Stimulated activated naive CD4-positive, alpha-beta T cell (primary cell): ENCODE results near the gene JADE3.

Experiments
- DNase-seq, 6 experiments: peaks; one replicate each; lab custom pipeline; 2025; lab: John Stamatoyannopoulos, UW

Gene JADE3

DNA sequence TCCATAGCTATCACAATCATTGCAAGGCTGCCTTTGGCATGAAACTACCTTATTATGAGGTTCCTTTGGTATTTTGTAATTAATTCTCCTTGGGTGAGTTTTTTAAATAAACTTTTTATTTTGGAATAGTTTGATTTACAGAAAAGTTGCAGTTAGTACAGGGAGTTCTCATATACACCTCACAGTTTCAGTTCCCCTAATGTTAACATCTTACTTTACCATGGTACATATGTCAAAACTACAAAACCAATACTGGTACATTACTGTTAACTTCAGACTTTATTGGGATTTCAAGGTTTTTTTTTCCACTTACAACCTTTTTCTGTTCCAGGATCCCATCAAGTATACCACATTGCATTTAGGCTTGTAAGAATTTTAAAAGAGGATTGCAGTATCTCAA is 114.0 kb downstream of the JADE3 start:
- DNase-seq, result no peak

DNA sequence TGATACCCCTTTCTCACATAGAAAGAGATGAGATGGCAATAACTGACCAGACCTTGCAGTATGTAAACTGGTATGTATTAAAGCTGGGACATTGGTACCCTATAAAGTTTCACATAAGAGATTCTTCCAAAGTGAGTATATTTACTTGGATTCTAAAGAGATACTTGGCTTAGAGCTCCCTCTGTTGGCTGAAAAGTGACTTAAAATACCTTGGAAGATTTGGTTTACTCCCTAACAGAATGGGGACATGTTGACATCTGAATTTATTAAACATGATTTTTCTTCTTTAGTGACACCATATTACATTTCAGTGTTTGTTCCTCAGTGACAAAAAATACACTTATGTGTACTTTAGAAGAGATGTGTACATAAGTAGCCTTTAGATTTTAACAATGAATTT is 118.1 kb downstream of the JADE3 start:
- peak in 2 of 6 experiments; percentile 18 to 46 for DNase-seq

DNA sequence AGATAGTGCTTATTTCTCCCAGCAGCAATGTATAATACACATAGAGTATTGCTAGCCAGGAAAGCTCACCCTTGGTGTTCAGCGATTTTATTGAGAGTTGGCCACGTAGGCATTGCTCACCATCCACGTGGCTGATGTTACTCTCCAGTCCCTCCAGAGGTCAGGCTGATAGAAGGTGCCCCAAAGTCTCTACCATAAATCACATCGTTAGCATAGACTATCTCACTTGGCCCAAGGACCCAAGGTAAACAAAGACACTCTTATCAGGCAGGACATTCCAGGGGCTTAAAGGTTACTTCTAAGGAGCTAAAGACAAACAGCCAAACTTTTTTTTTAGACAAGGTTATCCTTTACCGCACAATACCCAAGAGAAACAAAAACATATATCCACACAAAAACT is 135.8 kb downstream of the JADE3 start:
- DNase-seq, result no peak

DNA sequence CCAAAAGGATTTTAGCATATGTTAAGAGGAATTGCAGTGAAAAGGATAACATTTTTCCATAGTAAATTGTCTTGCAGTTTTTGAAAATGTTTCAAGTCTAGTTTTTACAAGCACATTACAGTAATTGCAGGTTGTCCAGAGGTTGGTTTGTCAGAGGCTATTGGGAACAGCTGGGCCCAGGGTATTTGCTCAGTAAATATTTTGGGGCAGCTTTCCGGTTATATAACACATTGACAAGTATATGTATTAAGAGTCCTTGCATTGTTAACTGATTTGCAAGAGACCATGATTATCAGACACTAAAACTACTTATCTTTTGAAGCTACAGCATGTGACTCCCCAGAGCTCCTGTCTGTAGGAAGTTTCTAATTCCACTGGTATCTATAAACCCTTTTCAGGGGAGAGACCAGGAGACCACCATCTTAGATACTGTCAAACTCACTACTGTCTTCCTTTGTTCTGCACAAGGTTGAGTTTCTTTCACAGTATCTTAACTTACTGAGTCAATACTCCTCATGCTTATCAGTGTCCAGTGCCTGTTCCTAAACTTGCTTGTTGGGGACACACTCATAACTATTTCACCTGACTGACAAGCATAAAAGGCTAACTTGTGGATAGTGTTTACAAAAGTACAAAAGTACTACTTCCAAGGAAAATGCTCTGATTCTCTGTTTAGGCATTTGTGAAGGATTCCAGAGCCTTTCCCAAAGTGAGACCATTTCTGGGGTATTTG is 147.1 kb downstream of the JADE3 start:
- no peak for DNase-seq

DNA sequence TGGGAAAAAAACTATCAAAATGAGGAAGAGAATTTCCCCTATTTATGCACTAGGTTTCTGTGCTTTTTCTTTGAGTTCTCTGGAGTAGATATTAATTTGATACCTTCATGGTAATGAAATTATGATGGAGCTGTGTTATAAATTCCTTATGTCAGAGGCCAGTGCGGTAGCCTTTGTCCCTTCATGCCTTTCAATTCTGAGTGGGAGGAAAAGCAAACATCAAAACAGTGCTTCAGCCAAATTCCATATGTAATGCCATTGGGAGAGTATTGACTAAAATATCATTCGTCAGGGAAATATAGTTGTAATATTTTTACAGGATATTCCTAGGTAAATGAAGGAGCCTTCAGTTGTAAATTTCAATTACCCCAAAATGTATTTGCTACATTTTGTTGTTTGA is 148.5 kb downstream of the JADE3 start:
- DNase-seq, result no peak

DNA sequence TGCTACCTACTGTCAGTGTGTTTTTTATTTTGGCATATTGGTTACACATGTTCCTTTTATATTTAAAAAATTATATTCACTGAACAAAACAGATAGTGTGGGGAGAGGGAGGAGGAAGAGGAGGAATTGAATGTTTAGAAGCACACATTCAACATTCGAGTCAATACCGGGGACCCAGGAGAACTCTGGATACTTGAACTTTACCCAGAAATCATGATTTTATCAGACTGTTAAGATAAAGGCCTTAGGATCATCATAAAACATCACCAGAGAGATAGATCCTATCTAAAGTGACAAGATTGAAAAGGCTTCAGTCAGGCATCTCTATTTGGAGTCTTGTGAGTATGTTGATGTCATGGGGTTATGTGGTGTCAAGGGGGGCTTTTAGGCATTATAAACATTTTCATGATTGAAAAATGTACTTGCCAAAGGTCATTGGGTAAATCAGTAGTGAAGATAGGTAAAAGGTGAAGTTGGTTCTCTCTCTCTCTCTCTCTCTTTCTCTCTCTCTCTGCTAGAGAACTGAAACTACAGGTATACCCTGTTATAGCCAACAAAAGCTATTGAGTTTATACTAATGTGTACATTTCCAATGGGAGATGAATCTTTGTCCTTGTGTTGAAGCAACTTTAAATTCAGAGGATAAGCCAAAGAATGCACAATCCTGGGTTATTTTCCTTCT is 149.2 kb downstream of the JADE3 start:
- DNase-seq, result no peak

DNA sequence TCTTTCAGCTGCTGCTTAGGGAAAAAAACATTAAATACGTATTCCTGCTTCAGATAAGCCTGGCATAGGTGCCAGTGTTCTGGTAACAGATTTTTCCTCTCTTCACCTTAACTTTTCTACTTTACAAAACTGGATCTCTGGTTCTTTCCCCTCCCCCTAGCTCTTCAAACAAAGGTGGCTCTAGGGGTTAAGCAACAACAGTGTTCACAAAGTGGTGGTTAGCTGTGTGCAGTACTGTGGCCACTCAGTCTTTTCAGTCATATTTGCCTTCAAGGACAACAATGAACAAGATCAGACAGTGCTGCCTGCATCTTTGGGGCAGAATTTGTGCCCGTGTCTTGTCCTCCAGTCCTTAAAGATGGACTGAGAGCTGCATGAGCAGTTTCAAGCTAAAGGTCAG is 151.0 kb downstream of the JADE3 start:
- DNase-seq, result no peak

DNA sequence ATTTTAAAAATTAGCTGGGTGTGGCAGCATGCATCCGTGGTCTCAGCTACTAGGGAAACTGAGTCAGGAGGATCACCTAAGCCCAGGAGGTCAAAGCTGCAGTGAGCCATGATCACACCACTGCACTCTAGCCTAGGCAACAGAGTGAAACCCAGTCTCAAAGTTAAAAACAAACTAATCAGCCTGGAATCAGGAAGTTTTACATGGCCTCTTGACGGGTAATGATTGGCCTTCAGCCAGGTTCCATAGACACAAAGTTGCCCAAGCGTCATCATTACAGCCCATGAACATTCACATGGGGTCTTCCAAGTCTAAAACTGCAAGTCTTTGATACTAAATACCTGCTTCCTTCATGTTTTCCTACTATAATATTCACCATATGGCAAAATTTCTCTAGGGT is 156.0 kb downstream of the JADE3 start:
- DNase-seq, result no peak

DNA sequence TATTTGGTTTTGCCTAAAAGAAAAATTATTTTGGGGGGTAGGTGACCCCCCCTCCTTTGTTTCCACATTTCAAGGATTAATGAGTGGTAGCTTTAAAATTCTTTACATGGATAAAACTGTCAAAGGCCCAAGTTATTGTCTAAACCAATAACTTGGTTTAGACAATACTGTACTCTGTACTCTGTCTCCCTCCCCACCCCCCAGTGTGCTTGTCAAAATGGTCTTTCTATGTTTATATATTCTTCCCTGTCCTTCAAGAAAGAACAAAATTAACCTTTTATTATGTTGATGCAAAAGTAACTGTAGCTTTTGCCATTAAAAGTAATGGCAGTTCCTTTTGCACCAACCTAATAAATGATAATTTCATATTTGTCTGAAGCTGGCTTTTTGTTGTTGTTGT is 156.5 kb downstream of the JADE3 start:
- no peak for DNase-seq

DNA sequence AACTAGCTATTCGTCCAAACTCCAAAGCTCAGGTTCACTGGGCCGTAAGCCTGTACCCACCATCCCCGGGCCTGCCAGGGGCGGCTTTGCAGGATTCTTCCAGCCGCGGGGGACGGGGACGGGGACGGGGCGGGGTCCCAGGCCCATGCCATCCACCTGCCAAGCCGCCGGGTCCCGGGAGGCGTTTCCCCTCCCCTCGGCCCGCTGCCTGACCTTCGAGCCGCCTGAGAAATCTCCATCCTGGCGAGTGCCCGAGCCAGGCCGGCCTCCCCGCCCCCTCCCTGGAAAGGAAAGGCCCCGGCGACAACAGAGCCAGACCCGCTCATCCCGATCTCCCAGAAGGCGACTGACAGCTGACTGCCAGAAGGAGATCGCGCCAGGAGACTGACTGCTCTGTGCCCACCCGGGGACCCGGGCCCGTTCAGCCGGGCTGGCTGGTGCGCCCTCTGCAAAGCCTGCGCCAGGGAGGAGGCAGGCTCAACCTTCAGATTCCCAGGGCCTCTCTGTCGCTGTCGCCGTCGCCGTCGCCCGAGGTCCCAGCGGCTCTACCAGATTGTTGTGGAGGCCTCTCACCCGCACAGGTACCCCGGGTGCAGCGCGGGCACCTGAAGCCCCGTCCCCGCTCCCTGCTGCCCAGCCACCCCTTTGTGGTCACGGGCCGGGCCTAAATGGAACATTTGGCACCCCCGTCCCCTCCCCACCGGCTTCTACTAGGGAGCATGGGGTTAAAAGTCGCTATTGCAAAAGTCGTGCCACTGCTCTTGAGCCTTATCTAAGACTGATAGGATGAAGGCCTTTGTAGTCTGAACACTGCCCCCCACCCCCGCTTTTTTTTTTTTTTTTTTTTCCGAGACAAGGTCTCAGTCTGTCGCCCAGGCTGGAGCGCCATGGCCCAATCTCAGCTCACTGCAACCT is 166.2 kb downstream of the JADE3 start, which contains the start of gene RGN:
TSS of gene RGN (plus strand) at position 315 of the 915 bp plus-strand sequence. CDS start 2,702 bp downstream, outside the sequence.
- DNase-seq, result no peak

DNA sequence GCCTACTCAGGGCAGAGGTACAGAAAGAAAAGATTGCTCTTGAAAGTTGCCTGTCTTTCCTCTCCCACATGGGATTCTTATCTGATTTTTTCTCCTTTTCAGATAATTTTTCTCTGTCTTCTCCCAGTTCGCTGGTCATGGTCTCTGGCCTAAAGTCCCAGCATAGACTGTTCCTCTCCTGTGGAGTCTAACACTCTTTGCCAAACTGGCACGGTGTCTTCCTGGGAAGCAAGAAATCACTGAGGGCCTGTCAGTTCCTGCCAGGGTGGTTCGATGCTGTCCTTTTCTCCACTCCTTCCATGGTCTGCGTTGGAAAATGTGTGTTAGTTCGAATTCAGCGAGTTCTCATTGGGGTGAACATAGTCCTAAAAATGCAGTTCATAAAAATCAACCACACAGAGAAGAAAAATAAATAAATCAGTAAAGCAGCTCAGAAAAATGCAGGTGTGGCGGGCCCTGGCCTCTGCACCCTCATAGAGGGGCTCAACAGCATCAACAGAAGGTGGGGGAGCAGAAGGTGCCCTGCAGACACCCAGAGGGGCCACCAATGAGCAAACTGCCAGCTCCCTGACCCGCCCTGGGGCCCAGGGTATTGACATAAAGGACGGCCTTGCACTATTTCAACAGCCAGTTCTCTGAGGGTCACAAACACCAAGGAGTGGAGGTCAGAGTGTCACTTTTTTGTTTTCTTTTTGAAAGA is 168.1 kb downstream of the JADE3 start:
- no peak for DNase-seq

DNA sequence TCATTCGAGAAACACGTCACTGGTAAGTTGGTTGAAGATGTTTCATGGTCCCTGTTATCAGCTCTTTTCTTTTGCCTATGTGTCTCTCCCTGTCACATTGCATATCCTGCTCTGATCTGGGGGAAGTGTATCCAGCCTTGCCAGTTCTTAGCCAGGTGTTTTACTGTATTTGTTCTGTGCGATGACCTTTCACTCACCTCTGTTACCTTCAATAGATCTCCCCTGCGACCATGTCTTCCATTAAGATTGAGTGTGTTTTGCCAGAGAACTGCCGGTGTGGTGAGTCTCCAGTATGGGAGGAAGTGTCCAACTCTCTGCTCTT is 168.7 kb downstream of the JADE3 start:
- DNase-seq, result no peak

DNA sequence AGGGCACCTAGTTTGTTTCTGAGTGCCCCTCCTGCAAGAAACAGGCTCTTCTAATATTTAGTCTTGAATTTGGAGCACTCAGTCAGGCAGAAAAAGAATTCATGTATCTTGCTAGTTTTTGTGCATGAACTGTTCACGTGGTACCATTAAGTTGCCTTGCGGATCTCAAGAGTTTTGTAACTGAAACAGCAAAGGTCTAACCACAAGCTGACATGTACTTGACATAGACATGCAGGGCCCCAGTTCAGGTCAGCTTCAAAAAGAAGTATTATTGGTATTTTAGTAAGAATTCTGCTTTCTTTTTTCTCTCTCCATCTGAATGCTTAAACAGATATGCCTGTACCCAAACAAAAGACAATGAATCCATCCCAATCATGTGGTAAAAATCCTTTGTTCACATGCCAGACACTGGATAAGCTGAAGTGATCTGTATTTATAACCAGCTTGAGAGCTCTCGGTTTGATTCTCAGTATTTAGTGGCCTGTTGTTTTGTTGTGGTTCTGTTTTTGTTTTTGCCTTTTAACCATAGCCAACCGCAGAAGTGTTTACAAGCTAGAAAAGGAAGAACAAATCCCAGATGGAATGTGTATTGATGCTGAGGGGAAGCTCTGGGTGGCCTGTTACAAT is 179.0 kb downstream of the JADE3 start:
- DNase-seq, result no peak

DNA sequence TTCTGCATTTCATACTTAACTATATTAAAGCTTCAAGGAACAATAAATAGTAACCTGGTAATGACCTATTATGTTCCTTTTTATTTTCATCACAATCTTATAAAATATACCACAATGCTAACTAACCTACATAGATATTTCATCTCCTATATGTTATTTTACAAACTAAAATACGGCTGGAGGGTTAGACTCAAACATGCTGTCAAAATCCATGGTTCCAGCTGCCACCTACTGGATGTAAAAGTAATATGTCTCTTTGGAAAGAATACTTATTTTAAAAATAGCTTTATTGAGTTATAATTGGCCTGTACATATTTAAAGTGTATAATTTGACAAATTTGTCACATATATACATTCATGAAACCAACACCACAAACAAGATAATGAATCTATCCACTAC is 181.0 kb downstream of the JADE3 start:
- DNase-seq, result peak in 1 of 6 experiments; percentile 3

DNA sequence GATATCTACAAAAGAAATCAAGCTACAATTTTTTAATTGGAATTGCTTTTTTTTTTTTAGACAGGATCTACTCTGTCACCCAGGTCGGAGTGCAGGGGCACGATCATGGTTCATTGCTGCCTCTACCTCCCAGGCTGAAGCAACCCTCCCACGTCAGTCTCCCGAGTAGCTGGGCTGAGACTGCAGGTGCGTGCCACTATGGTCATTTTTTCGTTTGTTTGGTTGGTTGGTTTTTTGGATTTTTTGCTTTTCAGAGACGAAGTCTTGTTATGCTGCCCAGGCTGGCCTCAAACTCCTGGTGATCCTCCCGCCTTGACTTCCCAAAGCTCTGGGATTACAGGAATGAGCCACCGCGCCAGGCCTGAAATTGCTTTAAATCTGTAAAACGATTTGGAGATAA is 181.6 kb downstream of the JADE3 start:
- no peak for DNase-seq

DNA sequence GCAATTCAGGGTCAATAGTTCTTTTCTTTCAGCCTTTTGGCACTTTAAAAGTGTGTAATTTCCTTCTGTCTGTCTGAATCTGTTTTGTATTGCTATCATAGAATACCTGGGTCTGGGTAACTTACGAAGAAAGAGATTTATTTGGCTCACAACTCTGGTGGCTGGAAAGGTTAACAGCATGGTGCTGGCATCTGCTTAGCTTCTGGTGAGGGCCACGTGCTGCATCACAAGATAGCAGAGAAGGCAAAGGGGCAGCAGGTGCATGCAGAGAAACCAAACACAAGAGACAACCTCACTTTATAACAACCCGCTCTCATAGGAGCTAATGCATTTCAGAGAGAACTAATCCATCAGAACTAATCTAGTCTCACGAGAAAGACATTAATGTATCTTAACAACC is 184.8 kb downstream of the JADE3 start:
- DNase-seq, result no peak

DNA sequence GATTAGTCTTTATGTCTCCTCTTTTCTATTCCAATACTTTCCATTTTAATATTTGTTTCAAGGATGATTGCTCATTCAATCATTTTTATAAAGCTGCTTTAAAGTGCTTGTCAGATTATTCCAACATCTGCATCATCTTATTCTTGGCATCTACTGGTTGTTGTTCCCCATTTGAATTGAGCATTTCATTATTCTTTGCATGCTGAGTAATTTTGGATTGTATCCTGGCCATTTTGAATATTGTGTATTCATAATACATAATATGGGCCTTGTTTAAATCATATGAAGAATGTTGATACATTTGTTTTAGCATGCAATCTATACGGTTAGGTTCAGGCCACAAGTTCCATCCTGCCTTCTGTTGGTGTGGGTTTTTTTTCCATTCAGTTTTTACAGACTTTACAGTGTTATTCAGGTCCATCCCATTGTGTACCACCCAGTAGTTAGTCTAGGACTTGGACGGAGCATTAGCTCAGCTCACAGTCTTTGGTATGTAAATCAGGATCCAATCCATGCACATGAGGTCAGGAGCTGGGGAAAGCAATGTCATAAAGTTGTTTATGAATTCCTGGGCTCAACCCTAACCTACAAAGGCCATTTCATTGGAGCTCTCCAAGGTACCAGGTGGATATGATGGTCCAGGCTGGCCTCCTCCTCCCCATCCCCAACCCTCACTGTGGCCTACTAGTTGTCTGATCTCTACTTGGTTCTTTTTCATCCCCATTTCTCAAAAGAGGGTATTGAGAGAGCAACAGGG is 186.3 kb downstream of the JADE3 start:
- no peak for DNase-seq

DNA sequence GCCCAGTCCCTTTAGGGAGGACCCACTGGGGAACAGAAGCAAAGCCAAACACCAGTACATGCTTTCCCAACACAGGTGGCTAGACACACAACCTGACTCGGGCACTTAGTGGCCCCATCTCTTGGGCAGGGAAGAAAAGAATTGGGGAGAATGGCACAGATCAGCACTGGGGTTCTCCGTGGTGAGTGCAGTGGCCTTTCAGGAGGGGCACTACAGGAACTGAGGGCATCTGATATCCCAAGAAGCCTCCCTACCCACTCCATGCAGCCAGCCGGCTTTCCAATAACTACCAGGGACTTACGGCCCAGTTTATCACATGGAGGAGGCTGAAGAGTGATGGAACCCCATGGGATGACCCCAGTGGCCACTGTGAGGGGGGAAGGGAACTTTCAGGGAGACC is 189.0 kb downstream of the JADE3 start:
- no peak for DNase-seq
